ENCODE data around the gene CCSER1.

GRCh38 chr4:91288702-91289311 lies 1161.6 kb downstream of the CCSER1 start:
- TF ChIP-seq POLR2AphosphoS5 (IDR thresholded peaks at IDR 0.05) (no peak), RAD21 (conservative IDR thresholded peaks at IDR 0.05) (no peak), SMC3 (conservative IDR thresholded peaks at IDR 0.05; ENCODE audit: poor library complexity) (no peak), CTCF (IDR thresholded peaks at IDR 0.05; ENCODE audit: poor library complexity, severe bottlenecking) (no peak), EP300 (conservative IDR thresholded peaks at IDR 0.05; ENCODE audit: poor library complexity, severe bottlenecking) (no peak), EZH2 (IDR thresholded peaks at IDR 0.05; ENCODE audit: borderline replicate concordance, insufficient read depth, low read length, poor library complexity, severe bottlenecking) (no peak), REST (IDR thresholded peaks at IDR 0.05; ENCODE audit: borderline replicate concordance) (no peak)

All from neural cell (in vitro differentiated cells).